ENCODE results near the gene CASQ1.

The CASQ1 gene

GRCh38 chr1:160251011-160251410, 60.6 kb downstream of the CASQ1 start:
- TF ChIP-seq MYC (IDR thresholded peaks at IDR 0.05; ENCODE audit: low read depth, low read length) = no peak
- no peak for TF ChIP-seq POLR2A (IDR thresholded peaks at IDR 0.05; ENCODE audit: extremely low read depth, insufficient read length)
- TF ChIP-seq CTCF (IDR thresholded peaks at IDR 0.05; ENCODE audit: low read depth, low read length) = no peak
- TF ChIP-seq MAX (IDR thresholded peaks at IDR 0.05; ENCODE audit: low read depth, low read length) = no peak
- no peak overlapping the region for H3K4me3 ChIP-seq (ENCODE audit: low read depth, low read length)
- DNase-seq (ENCODE audit: low read depth) = no peak
